ENCODE measurements around the gene IP6K1.

- TF ChIP-seq CTCF (conservative IDR thresholded peaks at IDR 0.05 in 1 of 2, IDR thresholded peaks at IDR 0.05 in 1 of 2; ENCODE audit: extremely low read depth in 1 of 2, insufficient read depth in 1 of 2, low read depth in 1 of 2, low read length in 2 of 2) (no peak), EZH2 (IDR thresholded peaks at IDR 0.05; ENCODE audit: borderline replicate concordance, low read length) (no peak)
These were observed 105.2 kb downstream of the IP6K1 start for GRCh38 chr3:49681232-49681522.

Measured in mammary epithelial cell (primary cell).